SH-SY5Y (cell line): Measurements from ENCODE around the gene ABCD4.

ENCODE experiments used
- GATA2 ChIP-seq: IDR thresholded peaks from 2 replicates; pipeline ENCODE4 v1.6.1; 2011; ENCODE audit warnings: mild to moderate bottlenecking, low read depth, low read length
- GATA3 ChIP-seq: IDR thresholded peaks from 2 replicates; pipeline ENCODE4 v1.6.1; 2011; ENCODE audit warnings: low read depth, mild to moderate bottlenecking, low read length, moderate library complexity

Gene ABCD4

GRCh38 chr14:74314576-74314975, 11.8 kb upstream of the ABCD4 start:
- TF ChIP-seq GATA3 (no peak), GATA2 (no peak)

GRCh38 chr14:74313601-74314000, 10.9 kb upstream of the ABCD4 start:
- TF ChIP-seq GATA2 (no peak), GATA3 (no peak)

- TF ChIP-seq GATA2 (no peak), GATA3 (no peak)
Observed at GRCh38 chr14:74312161-74312560, 9.4 kb upstream of the ABCD4 start.

GRCh38 chr14:74309125-74310022, 6.6 kb upstream of the ABCD4 start:
- TF ChIP-seq GATA2 = no peak
- TF ChIP-seq GATA3 = no peak

GRCh38 chr14:74308695-74309094, 6.0 kb upstream of the ABCD4 start:
- no peak for TF ChIP-seq GATA3
- TF ChIP-seq GATA2 = no peak

- TF ChIP-seq GATA3 = no peak
Observed at GRCh38 chr14:74302152-74302628, 544 bp downstream of the ABCD4 start.

- no peak for TF ChIP-seq GATA3
- TF ChIP-seq GATA2 = no peak
Observed at GRCh38 chr14:74301594-74302151, 1.1 kb downstream of the ABCD4 start.

GRCh38 chr14:74299061-74299545, 3.6 kb downstream of the ABCD4 start:
- TF ChIP-seq GATA3 (no peak), GATA2 (no peak)

GRCh38 chr14:74297986-74298385, 4.7 kb downstream of the ABCD4 start:
- TF ChIP-seq GATA3 (no peak), GATA2 (no peak)

GRCh38 chr14:74296037-74296467, 6.7 kb downstream of the ABCD4 start:
- no peak for TF ChIP-seq GATA2
- TF ChIP-seq GATA3 = no peak

- TF ChIP-seq GATA2 = no peak
- no peak for TF ChIP-seq GATA3
Observed at GRCh38 chr14:74293606-74294005, 9.1 kb downstream of the ABCD4 start.

- TF ChIP-seq GATA2 (no peak), GATA3 (no peak)
Observed at GRCh38 chr14:74292061-74292460, 10.7 kb downstream of the ABCD4 start.

- TF ChIP-seq GATA3 = no peak
- no peak for TF ChIP-seq GATA2
Observed at GRCh38 chr14:74290415-74290814, 12.3 kb downstream of the ABCD4 start.

- TF ChIP-seq GATA2 (no peak), GATA3 (no peak)
Observed at GRCh38 chr14:74289801-74290200, 12.9 kb downstream of the ABCD4 start.

- TF ChIP-seq GATA2 = no peak
- TF ChIP-seq GATA3 = no peak
Observed at GRCh38 chr14:74286736-74287135, 16.0 kb downstream of the ABCD4 start.
